Suprapubic skin (tissue), 4 donors: Measurements from ENCODE around the gene BRWD1. TPM values are rescaled to one million over a fixed set of nuclear protein-coding genes. Genes with fewer than 3 reads are reported as not detected.
"Not testable (repeated sequence)": the region's sequence is repeated elsewhere in the genome, so short reads cannot be mapped to it uniquely, and the experiment has no call there.

ENCODE experiments used
- DNase-seq, 2 donors: peaks; one replicate each; pipeline ENCODE4 v3.0.0-alpha.2; 2019; ENCODE audit warnings: low spot score in 2 of 2
- H3K27ac ChIP-seq: fragments of 200-600 bp; sonication (generic); one replicate; pipeline ENCODE4 v1.5.1; 2019
- H3K27me3 ChIP-seq: fragments of 200-600 bp; sonication (generic); one replicate; pipeline ENCODE4 v1.5.1; 2019
- H3K36me3 ChIP-seq: fragments of 200-600 bp; sonication (generic); one replicate; pipeline ENCODE4 v1.5.1; 2019
- H3K4me1 ChIP-seq: fragments of 200-600 bp; sonication (generic); one replicate; pipeline ENCODE4 v1.5.1; 2019
- H3K4me3 ChIP-seq: fragments of 200-600 bp; sonication (generic); one replicate; pipeline ENCODE4 v1.5.1; 2019; ENCODE audit warnings: mild to moderate bottlenecking
- H3K9me3 ChIP-seq: fragments of 200-600 bp; sonication (generic); one replicate; pipeline ENCODE4 v1.5.1; 2019
- CTCF ChIP-seq, 2 donors: fragments of 200-600 bp in 1 of 2; fragments of 450-650 bp in 1 of 2; sonication (generic) in 1 of 2; IDR thresholded peaks; one replicate each; pipeline ENCODE4 v1.5.1; 2016 to 2019; ENCODE audit warnings: antibody characterized with exemption in 2 of 2, mild to moderate bottlenecking in 1 of 2, moderate library complexity in 1 of 2
- EP300 ChIP-seq: sonication (generic); formaldehyde crosslinking; IDR thresholded peaks from one replicate; pipeline ENCODE4 v1.6.1; 2017; ENCODE audit warnings: antibody characterized with exemption
- POLR2A ChIP-seq, 2 donors: fragments of 450-650 bp; IDR thresholded peaks; one replicate each; pipeline ENCODE4 v1.6.1; 2017; ENCODE audit warnings: antibody characterized with exemption in 2 of 2, mild to moderate bottlenecking in 2 of 2, moderate library complexity in 2 of 2
- POLR2AphosphoS5 ChIP-seq, 3 donors: sonication (generic); formaldehyde crosslinking; IDR thresholded peaks; one replicate each; pipeline ENCODE4 v1.6.1; 2017; ENCODE audit warnings: antibody characterized with exemption in 3 of 3
- WGBS: methylation state at CpG from one replicate; pipeline ENCODE4 v1.1.5; 2018; 5-methylcytosine and 5-hydroxymethylcytosine counted together
- total RNA-seq, 4 donors: library from RNA; depleted of rRNA; stranded (reverse); fragments of >200 nt; gene quantifications; one replicate each; pipeline ENCODE4 v1.1.0, GENCODE V29; 2016

The BRWD1 gene
- total RNA-seq, 4 donors from 2014 or later = 45.7 to 143 (median 63.1) TPM

DNA sequence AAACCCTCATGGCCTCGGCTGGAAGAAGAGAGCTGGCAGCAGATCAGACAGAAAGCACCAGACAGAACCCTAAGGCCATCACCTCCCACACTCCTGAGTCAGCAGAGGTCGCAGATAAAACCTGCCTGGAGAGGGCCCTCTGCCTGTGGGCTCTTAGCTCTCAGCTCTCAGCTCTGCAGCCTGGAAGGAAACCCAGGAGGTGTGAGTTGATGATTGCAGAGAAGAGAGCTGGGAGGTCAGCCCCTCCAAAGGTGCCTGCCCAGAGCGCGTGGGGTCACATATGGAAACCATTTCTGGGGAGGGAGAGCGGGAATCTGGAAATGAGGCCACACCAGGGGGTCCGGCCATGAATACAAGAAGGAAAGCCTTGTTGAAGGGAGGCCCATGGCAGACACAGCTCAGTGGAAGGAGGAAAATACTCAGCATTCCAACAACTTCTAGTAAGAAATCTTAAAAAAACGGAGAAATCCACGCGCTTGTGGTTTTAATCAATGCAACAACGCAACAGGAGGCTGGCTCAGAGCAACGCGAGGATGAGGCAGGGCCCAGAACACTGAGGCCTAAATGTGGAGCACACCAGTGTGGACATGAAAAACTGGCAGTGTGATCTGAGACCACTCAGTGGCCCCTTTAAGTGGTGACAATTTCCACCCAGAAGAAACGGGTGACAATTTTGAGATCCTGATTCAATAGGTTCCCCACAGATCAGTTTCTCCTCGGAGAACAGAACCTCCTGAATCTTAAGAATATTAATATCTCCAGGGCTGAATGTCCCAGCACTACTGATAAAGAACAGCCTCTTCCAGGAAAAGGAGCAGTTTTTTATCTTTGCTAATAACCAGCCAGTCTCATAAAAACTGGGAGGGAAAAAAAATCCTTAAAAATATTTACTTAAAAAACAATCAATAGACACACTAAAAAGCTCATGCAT is 175.9 kb downstream of the BRWD1 start:
- DNase-seq = no peak
- 66% methylated on average over 14 of the region's 14 CpGs for WGBS

DNA sequence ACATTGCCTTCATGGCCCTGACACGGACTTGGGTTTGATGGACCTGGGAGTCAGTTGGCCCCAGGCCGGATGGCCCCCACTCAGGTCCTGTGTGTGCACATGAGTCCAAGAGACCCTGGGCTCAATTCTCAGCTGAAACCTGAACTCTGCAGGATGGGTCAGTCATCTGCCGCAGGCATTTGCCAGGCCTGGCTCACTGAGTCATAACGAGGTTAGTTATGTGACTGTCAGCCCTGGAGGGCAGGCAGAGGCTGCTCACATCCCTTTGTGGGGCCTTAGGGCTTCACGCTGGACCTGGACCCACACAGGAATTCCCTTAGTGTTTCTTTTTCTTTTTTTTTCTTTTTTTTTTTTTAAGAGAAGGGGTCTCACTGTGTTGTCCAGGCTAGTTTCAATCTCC is 176.7 kb downstream of the BRWD1 start:
- H3K27me3 ChIP-seq = no peaks in the 10 kb centered on the region
- peaks cover 22% of the 10 kb centered on the region for H3K4me1 ChIP-seq
- WGBS = 87% methylated on average over 4 of the region's 5 CpGs
- no peaks in the 10 kb centered on the region for H3K36me3 ChIP-seq
- no peak overlapping the region for H3K4me3 ChIP-seq
- H3K27ac ChIP-seq = no peak overlapping the region
- DNase-seq = no peak
- no peaks in the 10 kb centered on the region for H3K9me3 ChIP-seq
- TF ChIP-seq CTCF (IDR thresholded peaks at IDR 0.05) = no peak
- TF ChIP-seq POLR2A (IDR thresholded peaks at IDR 0.05) = no peak
- no peak for TF ChIP-seq POLR2AphosphoS5 (IDR thresholded peaks at IDR 0.05)
- no peak for TF ChIP-seq EP300

More for the DNA sequence above, 175.9 kb downstream of the BRWD1 start:
- Histone ChIP-seq H3K36me3 (no peaks in the 10 kb centered on the region), H3K9me3 (no peaks in the 10 kb centered on the region), H3K4me1 (peaks cover 22% of the 10 kb centered on the region), H3K4me3 (no peak overlapping the region), H3K27ac (no peak overlapping the region), H3K27me3 (no peaks in the 10 kb centered on the region)
- TF ChIP-seq EP300 = no peak
- no peak for TF ChIP-seq CTCF (IDR thresholded peaks at IDR 0.05)
- no peak for TF ChIP-seq POLR2A (IDR thresholded peaks at IDR 0.05)
- no peak for TF ChIP-seq POLR2AphosphoS5 (IDR thresholded peaks at IDR 0.05)

- WGBS = 79% methylated on average over 8 of the region's 8 CpGs
- not testable (repeated sequence) for DNase-seq
These were observed 177.3 kb downstream of the BRWD1 start for GRCh38 chr21:39136138-39136537.

GRCh38 chr21:39134288-39134810 is 179.1 kb downstream of the BRWD1 start:
- no peak for DNase-seq
- H3K4me3 ChIP-seq = no peak overlapping the region
- no peaks in the 10 kb centered on the region for H3K36me3 ChIP-seq
- H3K4me1 ChIP-seq = peaks cover 22% of the 10 kb centered on the region
- no peaks in the 10 kb centered on the region for H3K9me3 ChIP-seq
- no peaks in the 10 kb centered on the region for H3K27me3 ChIP-seq
- 98% methylated on average over 15 of the region's 15 CpGs for WGBS
- no peak for TF ChIP-seq POLR2AphosphoS5 (IDR thresholded peaks at IDR 0.05)
- no peak for TF ChIP-seq CTCF (IDR thresholded peaks at IDR 0.05)
- no peak for TF ChIP-seq EP300
- TF ChIP-seq POLR2A (IDR thresholded peaks at IDR 0.05) = no peak
- H3K27ac ChIP-seq = no peak overlapping the region

More at GRCh38 chr21:39136138-39136537, 177.3 kb downstream of the BRWD1 start:
- not testable (repeated sequence) for H3K4me3 ChIP-seq, H3K36me3 ChIP-seq, H3K27ac ChIP-seq, H3K27me3 ChIP-seq, H3K9me3 ChIP-seq
- peaks cover 22% of the 10 kb centered on the region for H3K4me1 ChIP-seq
- peak in 1 of 2 donors; percentile 29 for TF ChIP-seq CTCF (IDR thresholded peaks at IDR 0.05)

Other genes with a start within 250 kb of the BRWD1 start
- 10 to 100 TPM; 22.5 to 33.4 (median 28.1) TPM for gene PSMG1, start 130.2 kb downstream of the BRWD1 start, total RNA-seq
- gene HMGN1, start 35.5 kb upstream of the BRWD1 start, total RNA-seq = 100 to 1,000 TPM in 2 of 4 donors, 10 to 100 TPM in 2; 63.1 to 130 (median 101) TPM
- 1 to 10 TPM in 1 of 4 donors, under 1 TPM in 2, not detected in 1; 0.72 to 1.2 (median 0.72) TPM for gene LCA5L, start 132.1 kb upstream of the BRWD1 start, total RNA-seq
- 1 to 10 TPM in 1 of 4 donors, under 1 TPM in 2, not detected in 1; 0.64 to 1.3 (median 0.68) TPM for gene SH3BGR, start 138.3 kb upstream of the BRWD1 start, total RNA-seq